Measurements from ENCODE around the gene NDUFS1. TPM values are rescaled to one million over a fixed set of nuclear protein-coding genes. Genes with fewer than 3 reads are reported as not detected.
"Not testable (repeated sequence)": the region's sequence is repeated elsewhere in the genome, so short reads cannot be mapped to it uniquely, and the experiment has no call there.

NDUFS1 gene
- total RNA-seq, 1 donor from 2014 or later: 94.4 TPM

DNA sequence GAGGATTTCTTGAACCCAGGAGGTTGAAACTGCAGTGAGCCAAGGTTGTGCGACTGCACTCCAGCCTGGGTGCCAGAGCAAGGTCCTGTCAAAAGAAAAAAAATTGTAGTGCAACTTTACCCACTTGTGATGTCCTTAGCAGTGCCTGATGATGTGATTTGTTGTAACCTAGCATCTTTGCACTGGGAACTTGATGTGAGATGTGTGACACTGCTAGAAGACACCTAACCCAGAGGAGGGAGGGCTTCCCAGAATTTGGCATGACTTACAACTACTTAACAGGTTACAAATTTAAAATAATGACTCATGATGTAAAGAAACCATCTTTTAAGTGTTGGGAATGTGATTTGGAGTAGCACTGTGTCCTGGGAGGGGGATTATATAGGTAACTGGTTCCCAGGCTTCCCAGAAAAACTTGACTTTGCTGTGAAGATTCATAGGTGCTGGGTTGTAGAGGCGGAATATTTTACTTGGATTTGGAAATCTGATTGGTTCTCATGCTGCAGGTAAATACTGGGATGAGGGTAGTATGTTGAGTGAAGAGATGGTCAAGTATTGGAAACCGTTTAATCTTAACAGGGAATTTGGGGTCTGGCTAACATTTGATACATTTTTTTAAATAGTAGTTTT lies 4.1 kb upstream of the NDUFS1 start:
- no peak for DNase-seq (ENCODE audit: low spot score)

DNA sequence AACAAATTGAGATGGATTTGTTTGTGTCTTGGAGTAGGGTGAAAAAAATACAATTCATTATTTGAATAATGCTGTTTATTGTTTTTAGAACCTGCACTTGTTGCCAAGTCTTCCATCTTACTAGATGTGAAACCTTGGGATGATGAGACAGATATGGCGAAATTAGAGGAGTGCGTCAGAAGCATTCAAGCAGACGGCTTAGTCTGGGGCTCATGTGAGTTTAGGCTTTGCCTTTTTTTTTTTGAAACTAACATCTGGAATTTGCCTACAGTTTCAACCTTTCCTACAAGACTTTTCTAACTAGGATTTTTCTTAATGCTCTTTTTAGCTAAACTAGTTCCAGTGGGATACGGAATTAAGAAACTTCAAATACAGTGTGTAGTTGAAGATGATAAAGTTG lies 3.2 kb upstream of the NDUFS1 start:
- not testable (repeated sequence) for DNase-seq (ENCODE audit: low spot score)

DNA sequence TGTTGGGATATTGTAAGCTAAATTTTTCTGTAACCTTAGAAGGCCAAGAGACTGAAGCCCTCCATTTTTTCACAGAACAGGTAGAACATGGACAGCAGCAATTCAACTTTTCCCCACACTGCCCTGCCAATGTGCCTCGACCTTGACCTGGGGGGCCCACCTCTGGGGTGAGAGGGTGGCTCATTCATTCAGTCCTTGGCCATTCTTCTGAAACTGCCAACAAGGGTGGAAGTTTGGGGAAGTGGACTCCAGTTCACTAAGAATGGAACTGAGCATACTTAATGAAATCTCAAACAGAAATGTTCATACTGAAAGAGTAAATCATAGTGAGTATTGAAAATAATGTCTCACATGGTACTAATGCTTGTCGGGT lies 1.5 kb upstream of the NDUFS1 start:
- no peak for DNase-seq (ENCODE audit: low spot score)

DNA sequence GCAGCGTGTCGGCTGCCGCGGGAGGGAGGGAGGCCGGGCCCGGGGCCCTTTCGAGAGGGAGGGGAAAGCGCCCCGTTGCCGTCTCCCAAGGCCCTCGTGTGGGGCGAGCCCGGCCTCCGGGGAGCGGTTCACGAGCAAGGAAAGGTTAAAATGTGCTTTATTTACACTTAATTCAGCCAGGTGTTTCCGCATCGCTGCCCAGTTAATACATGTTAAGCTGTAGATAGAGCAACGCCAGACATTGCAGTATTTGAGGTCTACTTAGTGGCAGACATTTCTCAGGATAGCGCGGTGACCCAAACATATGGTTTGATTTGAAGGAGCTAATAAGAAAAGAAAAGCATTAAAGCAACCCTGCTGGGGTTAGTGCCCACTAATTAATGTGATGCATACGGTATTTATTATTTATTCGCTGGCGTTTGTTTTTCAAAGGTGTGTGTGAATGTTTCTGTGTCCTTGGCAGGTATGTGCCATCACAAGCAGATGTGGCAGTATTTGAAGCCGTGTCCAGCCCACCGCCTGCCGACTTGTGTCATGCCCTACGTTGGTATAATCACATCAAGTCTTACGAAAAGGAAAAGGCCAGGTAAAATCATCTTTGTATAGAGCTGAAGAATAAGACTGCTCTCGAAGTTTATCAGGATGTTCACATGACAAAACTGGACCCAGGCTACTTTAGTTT lies 1.0 kb upstream of the NDUFS1 start:
- peak; percentile 70 for DNase-seq (ENCODE audit: low spot score)

DNA sequence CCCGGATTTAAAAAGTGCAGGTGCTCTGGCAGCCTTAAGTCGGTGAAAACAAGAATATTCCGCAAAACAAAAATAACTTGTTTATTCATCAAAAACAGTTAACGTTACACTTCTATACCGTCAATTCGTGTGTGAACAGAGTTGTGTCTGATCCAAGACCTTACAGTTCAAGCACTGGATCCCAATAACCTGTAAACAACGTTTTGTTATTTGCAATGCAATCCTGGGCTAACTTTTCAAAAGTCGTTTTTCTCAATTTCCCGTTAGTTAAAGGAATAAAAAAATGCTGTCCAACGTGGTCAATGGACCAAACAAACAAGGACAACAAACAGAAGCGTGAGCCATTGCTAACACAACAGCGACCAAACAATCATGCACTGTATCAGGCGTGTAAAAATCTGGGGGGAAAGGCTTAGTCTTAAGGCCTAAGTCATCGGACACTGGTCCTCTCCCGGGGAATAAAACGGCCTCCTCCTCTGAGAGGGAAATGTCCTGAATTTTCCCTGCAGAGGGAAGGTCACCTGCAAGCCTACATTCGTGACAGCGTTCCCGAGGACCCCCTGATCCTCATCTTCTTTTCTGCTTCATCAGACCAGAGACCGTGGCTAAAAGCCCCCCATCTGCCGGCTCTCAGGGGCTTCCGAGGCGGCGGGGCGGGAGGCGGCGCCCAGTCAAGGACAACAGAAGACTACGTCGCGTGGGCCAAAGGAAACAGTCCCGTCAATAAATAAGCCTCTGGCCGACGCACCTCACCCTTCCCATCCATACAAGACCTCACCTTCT lies 490 bp downstream of the NDUFS1 start:
- no peak for DNase-seq (ENCODE audit: low spot score)

DNA sequence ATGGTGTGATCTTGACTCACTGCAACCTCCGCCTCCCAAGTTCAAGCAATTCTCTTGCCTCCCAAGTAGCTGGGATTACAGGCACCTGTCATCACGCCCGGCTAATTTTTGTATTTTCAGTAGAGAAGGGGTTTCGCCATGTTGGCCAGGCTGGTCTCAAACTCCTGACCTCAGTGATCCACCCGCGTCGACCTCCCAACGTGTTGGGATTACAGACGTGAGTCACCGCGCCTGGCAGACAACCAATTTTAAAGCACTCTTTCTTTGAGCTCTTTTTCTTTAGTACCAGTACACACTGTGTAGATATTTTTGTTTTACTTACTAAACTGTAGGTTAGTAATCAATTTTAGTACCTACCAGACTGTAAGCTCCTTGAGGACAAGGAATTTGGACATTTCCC lies 2.2 kb downstream of the NDUFS1 start:
- DNase-seq (ENCODE audit: low spot score): not testable (repeated sequence)

DNA sequence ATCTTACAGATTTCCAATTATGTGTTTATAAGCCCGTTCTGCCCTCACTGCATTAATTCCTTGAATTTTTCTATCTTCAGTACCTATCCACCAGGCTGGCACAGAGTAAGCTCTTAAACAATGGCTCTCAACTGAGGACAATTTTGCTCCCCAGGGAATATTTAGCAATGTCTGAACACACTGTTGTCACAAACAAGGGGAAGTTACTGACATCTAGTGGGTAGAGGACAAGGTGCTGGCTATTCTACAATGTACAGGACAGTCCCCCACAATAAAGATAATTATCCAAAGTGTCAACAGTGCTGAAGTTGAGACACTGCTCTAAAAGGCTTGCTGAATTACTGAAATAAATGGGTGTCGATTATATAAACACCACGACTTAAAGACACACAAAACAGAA lies 5.0 kb downstream of the NDUFS1 start:
- DNase-seq (ENCODE audit: low spot score): no peak

DNA sequence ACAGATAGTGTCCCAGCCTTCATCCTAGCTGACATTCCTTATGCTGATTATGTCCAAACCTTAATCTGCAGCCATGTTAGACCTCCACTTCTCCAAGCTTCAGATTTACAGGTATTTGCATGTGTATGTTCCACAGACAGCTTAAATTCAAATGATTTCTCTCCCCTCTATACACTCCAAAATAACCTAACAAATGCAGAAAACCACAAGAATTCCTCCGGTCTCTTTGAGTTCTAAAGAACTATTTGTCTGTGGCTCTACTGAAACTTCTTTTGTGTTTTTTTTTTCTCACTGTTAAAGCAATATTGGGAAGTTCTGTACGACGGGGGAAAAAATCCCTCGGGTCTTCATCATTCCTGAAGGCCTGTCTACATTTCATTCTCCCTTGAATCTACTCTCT lies 8.6 kb downstream of the NDUFS1 start:
- DNase-seq (ENCODE audit: low spot score): no peak

DNA sequence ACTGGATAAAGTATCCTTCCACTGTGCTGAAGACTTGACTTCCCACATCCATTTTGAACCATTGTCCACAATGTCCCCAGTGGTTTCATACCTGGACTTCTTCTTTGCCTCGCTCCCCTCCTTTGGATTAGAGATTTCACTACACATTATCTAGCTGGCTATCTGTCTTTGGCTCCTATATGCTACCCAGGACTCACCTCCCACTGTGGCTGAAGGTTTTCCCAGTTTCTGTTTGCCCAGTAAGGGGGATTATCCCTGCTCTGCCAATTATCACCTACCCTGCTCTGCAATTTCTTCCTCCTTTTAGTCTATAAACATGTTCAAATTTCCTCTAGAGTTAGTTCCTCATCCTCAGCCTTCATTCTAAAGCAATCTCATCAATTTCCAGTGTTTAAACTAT lies 9.1 kb downstream of the NDUFS1 start:
- no peak for DNase-seq (ENCODE audit: low spot score)

DNA sequence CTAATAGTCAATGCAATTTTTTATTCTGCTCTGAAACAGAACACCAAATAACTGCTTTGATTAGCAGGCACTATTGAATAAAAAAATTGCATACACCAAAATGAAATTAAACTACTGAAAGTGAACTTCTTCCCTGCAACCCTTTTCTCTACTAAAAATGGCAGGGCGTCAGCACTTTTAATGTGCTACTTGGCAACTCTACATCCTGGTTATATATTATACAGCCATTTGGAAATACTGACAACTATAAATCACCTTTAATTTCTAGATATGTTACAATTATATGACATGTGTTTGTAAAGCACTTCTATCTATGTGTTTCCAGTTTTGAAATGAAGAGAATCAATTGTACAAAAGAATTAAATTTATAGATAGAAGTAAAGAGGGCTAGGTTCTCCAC lies 9.9 kb downstream of the NDUFS1 start:
- DNase-seq (ENCODE audit: low spot score): no peak

DNA sequence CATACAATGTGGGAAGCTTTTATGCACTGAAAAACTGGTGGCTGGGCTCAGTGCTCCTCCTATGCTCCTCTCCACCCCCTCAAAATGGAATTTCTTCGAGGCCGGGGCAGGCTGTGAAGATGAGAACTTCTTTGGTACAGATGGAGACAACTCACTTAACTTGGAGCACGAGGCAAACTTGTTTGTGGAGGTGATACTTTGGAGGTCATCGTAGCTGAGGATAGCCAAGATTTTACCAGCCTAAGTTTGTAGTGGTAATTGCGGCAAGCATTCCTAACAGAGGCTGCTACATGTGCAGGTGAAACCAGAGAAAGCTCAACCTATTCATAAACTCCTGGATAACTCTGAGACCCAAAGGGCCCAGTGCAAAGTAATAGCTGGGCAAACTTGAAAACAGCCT lies 13.6 kb downstream of the NDUFS1 start:
- DNase-seq (ENCODE audit: low spot score): no peak

DNA sequence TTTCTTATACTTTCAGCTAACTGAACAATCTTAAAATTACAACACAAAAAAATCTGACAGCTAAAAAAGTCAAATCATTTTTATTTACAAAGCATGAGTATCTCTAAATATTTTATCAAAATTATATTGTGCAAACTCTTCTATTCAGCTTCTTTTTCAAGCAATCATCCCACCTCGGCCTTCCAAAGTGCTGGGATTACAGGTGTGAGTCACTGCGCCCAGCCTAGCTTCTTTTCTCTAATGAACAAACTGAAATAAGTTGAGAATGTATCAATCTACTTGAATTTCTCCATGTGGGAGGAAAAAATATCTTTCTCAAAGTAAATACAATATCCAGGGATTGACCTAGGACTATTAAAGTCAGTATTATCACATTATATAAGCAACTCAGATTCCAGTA lies 14.9 kb downstream of the NDUFS1 start:
- DNase-seq (ENCODE audit: low spot score): no peak

DNA sequence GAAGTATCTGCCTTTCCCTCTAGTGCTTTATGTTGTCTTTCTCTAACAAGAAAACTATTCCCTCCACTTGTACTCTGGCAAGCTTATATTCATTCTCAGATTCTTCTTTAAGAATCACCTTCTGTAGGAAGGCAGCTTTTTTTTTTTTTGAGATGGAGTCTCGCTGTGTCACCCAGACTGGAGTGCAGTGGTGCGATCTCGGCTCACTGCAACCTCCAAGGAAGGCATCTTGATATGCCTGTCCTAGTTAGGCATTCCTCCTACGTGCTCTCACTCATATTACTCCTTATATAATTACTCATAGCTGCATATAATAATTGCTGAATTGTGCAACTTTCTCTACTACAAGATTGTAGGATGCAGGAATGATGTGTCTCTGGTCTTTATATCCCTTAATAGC lies 15.8 kb downstream of the NDUFS1 start:
- DNase-seq (ENCODE audit: low spot score): no peak

DNA sequence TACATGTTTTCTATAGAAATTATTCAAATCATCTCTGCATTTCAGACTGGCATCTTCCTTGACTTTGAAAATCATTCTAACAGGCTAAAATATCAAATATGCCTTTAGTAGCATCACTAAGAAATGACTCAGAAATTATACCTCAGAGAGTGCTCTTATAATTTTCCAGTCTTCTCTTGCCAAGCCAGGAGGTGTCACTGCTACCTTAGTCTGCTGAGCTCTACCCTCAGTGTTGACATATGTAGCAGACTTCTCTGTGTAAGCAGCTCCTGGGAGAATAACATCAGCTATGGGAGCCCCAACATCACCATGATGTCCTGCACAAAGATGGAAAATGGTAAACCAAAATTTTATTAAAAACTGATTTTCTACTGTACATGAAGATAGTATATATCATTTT lies 31.6 kb downstream of the NDUFS1 start:
- DNase-seq (ENCODE audit: low spot score): no peak

DNA sequence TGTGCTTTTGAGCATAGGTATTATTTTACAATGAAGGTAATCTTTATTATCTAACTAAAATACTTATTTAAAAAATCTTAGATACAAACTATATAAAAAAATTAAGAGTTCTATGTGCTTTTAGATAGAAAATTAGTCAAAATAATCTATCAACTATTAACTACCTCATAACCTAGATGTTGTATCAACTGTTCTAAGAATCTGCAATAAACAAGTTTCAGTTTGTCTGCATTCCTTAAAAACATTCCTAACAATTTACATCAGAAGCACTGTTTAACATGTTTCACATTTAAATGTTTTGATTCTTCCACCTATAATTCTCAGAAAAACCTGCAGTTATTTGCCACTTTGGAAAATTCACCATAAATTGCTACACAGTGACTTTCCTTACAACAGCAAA lies 33.3 kb downstream of the NDUFS1 start:
- DNase-seq (ENCODE audit: low spot score): no peak

DNA sequence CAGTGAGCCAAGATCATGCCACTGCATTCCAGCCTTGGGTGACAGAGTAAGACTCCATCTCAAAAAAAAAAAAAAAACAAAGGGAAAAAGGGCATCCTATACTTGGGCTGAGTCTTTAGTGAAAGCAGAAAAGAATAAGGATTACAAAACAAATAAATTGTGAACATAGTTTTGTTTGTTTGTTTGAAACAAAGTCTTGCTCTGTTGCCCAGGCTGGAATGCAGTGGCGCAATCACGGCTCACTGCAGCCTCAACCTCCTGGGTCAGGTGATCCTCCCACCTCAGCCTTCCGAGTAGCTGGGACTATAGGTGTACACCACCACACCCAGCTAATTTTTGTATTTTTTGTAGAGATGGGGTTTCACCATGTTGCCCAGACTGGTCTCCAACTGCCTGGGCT lies 36.7 kb downstream of the NDUFS1 start:
- DNase-seq (ENCODE audit: low spot score): not testable (repeated sequence)

DNA sequence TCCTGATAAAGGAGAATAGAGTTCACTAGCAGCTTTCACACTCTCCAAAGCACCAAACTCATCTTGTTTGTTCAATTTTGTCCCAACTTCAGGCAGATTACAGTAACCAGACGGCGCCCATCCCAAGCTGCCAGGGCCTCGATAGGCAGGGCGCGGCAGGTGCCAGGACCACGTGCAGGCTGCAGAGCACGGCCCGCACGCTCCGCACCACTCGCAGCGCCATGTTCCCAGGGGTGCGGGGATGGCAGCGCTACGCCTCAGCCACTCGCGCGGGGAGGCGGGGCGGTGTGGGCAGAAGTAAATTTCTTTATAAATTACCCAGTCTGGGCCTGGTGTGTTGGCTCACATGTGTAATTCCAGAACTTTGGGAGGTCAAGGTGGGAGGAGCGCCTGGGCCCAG lies 43.0 kb downstream of the NDUFS1 start:
- DNase-seq (ENCODE audit: low spot score): no peak

DNA sequence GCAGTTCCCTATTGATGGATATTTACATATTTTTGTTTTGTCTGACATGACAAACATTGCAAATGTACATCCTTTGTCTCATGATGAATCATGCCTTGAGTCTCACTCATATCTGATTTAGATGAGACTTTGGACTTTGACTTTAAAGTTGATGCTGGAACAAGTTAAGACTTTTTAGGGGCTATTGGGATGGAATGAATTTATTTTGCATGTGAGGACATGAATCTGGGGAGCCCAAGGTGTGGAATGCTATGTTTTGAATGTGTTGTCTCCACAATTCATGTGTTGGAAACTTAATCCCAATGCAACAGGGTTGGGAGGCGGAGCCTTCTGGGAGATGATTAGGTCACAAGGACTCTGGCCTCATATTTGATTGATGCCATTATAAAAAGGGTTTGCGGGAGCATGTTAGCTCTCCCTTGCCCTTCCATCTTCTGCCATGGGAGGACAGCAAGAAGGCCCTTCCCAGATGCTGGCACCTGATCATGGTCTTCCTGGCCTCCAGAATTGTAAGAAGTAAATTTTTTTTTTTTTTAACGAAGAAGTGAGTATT lies 44.1 kb downstream of the NDUFS1 start:
- DNase-seq (ENCODE audit: low spot score): no peak

DNA sequence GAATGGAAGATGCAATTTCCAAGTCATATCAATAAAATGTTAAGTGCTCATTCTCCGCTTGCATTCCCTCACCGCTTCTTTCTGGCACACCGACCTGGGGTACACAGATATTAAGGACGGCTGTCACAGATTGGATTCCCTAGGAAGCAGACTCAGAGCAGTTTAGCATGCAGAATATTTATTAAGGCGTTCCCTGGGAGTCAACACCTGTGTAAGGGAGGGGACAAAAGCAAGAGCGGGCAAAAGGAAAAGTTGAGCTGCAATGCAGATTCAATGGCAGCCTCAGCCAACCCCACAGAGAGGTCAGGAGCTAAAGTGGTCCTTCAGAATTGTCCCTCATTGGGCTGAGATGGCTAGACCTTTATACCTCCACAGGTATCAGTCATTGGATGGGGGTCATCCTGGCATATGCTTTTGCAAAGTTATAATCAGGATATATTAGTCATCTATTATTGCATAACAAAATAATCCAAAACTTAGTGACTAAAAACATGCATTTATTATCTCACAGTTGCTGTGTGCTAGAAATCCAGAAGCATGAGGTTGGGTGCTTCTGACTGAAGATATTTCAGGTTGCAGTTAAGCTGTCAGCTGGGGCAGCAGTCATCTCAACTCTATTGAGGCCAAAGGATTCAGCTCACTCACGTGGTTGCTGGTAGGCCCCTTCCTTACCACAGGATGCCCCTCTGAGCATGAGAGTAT lies 46.2 kb downstream of the NDUFS1 start:
- no peak for DNase-seq (ENCODE audit: low spot score)

DNA sequence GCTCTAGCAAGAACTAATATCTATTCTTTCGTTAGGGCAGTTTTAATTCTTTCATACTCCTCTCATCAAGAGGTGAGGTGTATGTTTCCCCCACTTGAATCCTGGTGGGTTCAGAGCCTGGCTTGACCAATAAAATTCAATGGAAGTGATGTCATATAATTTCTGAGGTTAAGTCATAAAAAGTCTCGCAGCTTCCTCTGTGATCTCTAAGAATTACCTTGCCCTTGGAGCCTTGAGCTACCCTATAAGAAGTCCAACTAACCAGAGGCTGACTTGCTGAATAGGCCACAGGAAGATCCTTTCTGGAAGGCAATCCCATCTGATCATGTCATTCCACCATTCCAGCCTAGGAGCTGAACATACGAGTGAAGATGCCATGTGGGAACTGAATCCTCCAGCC lies 47.1 kb downstream of the NDUFS1 start:
- DNase-seq (ENCODE audit: low spot score): no peak

DNA sequence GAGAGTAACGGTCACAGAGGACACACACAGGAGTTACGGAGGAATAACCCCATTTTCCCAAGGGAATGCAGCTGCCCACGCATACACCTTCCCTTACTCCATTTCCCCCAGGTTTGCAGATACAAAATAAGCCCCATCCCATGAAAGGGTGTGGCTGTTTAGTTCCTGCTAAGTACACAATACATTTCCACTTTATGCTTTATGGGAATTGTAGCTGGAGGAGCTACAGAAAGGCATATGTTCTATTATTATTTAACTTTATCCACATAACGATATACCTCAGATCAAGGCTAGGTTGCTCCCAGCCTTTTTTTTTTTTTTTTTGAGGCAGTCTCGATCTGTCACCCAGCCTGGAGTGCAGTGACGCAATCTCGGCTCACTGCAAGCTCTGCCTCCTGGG lies 50.5 kb downstream of the NDUFS1 start:
- no peak for DNase-seq (ENCODE audit: low spot score)

DNA sequence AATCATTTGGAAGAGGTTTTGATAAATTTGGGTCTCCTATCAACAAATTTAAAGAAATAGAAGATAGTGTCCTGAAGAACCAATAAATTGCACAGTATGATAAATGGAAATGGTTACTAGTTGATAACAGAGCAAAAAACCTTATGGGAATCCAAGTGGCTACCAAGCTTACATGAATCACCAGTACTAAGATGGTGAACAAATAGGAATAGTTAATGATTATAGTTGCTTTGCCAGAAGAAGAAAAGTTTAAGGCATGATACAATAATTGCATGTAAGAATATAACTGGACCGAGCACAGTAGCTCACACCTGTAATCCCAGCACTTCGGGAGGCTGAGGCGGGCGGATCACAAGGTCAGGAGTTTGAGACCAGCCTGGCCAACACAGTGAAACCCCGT lies 53.7 kb downstream of the NDUFS1 start:
- DNase-seq (ENCODE audit: low spot score): no peak

Measured in ureter (tissue), 1 donor.